GM19351 (cell line): ENCODE results near the gene SERP2.

Source experiments
- ATAC-seq: cut with Tn5 transposase; IDR thresholded peaks from one replicate; pipeline ENCODE4 v1.9.1; 2021; ENCODE audit warnings: mild to moderate bottlenecking, moderate library complexity; ENCODE audit not compliant: unreplicated experiment

Gene SERP2

GRCh38 chr13:44355621-44356020 lies 18.0 kb upstream of the SERP2 start:
- no peak for ATAC-seq

DNA sequence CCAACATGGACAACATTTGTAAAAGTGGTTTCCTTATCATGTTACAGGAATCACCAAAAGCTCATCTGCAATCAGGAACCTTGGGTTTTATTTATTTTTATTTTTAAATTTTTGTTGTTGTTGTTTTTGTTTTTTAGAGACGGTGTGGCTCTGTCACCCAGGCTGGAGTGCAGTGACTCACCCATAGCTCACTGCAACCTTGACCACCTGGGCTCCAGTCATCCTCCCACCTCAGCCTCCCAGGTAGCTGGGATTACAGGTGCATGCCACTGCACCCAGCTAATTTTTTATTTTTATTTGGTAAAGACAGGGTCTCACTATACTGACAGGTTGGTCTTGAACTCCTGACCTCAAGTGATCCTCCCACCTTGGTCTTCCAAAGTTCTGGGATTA lies 13.6 kb upstream of the SERP2 start:
- ATAC-seq, result no peak

- ATAC-seq, result no peak
Measured at GRCh38 chr13:44362394-44363040, 11.1 kb upstream of the SERP2 start.

GRCh38 chr13:44363631-44364344 lies 9.8 kb upstream of the SERP2 start:
- ATAC-seq, result no peak

DNA sequence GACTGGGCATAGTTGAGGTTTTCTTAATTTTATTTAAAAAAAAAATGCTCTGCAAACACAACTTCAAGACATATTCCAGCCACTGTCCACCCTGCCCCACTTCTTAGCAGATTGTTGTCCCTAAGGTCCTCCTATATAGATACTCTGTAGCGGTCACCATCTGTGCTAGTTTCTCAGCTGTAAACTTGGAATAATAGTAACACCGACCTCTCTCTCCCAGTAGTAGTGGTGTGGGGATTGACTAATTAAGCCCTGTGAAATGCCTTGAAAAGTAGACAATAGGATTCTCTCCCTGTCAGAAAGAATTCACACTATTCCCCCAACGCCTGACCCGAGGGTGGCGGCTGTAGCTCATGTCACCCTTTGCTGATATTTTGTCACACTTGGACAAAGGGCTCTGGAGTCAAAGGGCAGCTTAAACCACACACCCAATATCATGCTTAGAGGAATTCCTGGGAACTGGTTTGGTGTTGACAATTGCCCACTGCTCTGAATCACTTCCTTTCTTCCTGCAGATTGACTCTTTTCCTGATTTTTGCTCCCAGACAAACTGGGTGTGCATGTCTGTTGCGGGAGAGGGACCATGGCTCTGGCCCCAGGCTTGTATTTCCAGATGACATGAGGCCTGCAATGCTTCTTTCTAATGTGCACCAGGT lies 9.2 kb upstream of the SERP2 start:
- ATAC-seq, result no peak

DNA sequence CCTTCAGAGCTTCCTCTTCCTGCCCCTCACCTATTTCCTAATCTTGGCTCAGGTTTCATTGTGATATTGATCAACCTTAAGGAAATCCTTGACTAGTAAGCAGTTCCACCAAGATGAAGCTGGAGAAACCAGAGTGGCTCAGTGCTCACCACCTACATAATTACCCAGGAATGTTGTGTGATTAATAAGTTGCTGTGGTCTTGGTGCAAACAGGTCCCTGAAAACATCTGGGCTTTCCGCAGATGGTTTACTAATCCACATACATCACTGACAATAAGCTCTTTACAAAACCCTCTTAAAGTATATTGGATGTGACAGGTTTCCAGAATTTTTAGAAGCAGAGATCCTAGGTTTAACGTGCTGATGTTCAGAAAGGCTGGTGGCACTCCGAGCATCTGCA lies 8.6 kb upstream of the SERP2 start:
- no peak for ATAC-seq

- no peak for ATAC-seq
Measured at GRCh38 chr13:44365899-44366298, 7.7 kb upstream of the SERP2 start.

DNA sequence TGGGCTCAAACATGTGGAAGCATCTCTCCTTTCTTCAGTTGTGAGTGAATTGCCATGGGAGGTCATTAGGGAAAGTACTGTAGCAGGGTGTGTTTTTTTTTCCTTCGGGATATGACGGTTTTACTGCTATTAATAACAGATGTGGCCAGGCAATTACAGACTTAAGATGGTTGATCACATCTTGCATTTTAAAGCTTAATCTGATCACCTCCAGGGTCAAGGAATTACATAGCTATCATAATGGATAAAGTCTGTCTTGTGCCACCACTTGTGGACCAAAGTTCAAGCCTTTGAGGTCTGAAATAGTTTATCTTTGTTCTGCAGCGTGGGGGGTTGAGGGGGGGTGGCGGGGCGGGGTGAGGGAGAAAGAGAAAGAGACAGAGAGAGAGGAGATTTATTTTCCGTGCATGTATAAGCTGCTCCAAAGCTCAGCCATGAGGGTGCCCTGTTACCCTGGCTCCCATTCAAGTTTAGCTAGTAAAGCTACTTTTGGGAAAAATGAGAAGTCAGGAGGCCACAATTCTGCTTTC lies 5.5 kb upstream of the SERP2 start:
- no peak for ATAC-seq

DNA sequence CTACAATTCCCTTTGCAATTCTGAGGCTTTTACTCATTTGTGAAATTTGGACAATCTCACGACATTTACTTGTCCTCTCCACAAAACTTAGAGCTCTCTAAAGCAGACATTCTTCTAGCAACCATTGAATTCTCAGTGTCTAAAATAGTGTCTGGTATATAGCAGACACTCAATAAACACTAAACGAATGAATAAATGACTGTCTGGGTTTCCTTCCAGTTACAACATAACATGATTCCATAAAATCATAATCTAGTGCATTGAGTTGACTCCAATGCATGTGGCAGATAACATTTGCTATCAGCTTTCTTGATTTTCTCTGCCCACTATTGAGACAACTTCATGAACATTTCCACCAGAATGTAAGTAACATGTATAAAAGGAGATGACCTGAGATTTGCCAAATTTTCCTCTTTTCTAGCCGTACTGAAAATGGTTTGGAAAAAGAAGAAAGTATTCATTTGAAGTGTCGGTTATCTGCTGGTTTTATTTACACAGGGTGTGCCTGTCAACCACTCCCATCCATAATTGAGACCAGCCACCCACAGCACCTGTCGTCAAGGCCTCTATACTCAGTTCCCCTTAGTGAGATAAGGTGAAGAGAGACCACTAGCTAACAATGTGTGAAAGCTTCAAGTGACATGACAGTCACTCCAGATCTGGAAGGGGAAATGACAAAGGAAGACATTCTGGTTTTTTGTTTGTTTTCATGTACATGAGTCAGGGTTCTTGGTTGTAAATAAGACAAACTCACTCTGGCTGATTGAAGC lies 4.8 kb upstream of the SERP2 start:
- no peak for ATAC-seq

- ATAC-seq, result no peak
Measured at GRCh38 chr13:44371421-44371820, 2.2 kb upstream of the SERP2 start.

- no peak for ATAC-seq
Measured at GRCh38 chr13:44373247-44373600, 400 bp upstream of the SERP2 start.

DNA sequence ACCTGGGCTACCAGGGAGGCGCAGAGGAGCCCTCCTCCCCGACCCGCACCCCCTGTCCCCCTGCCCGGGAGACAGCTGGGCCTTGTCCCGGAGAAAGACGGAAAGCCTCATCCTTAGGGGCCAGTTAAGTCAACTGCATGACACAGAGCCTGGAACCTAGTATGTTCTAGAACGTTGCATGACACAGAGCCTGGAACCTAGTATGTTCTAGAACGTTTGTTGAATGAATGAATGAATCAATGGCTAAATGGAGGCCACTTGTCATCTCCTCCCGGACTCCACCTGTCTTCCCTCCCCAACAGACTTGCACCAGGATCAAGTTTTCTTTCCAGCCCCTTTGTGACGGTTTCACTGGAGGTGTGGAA lies 706 bp downstream of the SERP2 start:
- ATAC-seq, result no peak

GRCh38 chr13:44378277-44378676 lies 4.7 kb downstream of the SERP2 start:
- no peak for ATAC-seq

DNA sequence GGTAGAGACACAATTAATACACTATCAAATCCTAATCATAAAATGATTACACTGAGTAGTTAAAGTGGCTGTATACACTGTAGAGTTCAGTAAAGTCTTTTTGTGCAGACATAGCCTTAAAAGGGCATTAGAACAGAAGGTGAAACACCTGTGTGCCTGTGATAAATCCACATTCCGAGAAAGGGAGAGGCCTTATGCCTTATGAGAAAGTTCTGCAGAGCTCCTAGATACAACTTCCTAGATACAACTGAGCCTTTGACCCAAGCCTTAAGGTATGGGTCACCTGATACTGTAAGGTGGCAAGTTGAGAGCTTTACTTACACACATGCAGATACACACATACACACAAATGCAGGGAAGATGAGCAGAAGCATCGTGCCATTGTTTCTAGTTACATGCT lies 6.3 kb downstream of the SERP2 start:
- no peak for ATAC-seq

GRCh38 chr13:44380404-44381165 lies 7.0 kb downstream of the SERP2 start:
- no peak for ATAC-seq

DNA sequence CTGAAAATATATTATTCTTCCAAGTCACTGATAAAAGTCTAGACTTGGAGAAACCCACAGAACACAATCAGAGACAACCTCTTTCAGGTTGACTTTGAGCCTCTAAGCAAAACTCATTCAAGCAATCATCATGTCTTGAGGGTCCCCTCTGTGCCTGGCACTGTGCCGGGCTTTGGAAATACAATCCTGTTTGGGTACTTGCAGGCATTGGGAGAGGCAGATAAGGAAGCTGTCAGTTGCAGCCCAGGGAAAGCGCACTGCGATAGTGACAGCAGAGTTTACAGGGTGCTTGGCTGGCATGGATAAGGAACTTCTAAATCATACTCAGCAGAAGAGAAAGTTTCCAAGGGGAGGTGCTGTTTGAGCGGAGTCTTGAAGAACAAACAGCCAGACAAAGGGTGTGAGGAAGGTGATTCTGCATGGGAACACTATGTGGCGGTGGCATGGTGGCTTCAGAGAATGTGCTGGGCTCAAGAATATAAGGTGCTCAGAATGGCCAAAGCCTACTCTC lies 9.1 kb downstream of the SERP2 start:
- ATAC-seq, result no peak

DNA sequence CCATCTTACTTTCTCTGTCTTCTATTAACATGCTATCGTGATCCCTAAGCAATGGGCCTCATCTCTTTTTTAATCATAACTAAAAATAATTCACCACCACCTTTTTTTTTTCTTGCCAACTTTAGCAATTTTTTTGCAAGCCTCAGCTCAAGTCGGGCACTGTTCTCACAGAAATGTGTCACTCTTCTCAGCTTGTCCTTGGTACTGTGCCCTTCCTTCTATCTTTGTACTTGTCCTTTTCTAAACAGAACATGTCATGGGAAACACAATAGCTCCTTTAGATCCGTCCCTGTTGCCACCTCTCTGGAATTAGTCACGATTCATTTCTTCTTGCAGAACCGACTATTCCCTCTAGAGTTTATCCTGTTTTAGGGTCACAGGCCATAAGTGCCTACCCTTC lies 10.3 kb downstream of the SERP2 start:
- no peak for ATAC-seq

- ATAC-seq, result no peak
Measured at GRCh38 chr13:44384778-44385177, 11.2 kb downstream of the SERP2 start.

DNA sequence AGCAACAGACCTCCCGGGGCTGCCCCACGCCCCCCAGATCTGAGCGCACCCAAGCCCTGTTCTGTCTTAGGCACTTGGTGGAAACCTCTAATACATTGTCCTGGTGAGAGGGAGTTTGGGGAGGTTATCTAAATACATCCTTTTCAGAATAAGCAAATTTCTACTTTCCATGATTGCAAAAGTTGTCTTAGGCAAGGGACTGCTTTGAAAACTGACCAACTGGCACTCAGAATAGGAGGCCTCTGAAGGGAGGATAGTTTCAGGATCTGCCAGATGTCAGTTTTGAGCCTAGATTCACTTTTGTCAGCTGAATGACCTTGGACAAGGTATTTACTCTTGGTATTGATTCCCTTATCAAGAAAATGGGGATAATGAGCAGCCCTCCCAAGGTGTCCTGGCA lies 11.8 kb downstream of the SERP2 start:
- ATAC-seq, result no peak

DNA sequence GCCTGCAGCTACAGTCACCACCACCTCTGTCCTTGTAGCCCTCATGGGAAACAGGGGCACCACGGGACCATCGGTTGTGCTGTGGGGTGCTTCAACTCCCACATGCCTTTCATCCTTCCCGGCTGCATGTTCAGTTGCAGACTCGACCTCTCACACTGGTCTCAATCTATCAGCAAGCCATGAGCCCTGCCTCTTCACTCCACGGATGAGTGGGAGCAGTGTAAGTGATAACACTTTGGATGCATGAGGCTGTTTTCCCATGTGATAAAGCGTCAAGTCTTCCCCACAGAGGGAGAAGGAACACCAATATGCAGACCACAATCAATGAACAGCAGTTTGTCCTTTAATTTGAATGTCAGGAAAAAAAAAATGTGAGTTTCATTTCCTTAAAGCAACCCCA lies 12.2 kb downstream of the SERP2 start:
- no peak for ATAC-seq
